A549 (cell line): ENCODE measurements around the gene HMX3.

Experiments used
- CBX2 ChIP-seq: fragments of 200-600 bp; sonication (generic); IDR thresholded peaks from 2 replicates; pipeline ENCODE4 v1.6.1; 2016; ENCODE audit warnings: low read depth, mild to moderate bottlenecking, borderline replicate concordance
- EHF ChIP-seq: fragments of 250-450 bp; sonication (Bioruptor Pico); IDR thresholded peaks from 2 replicates; pipeline ENCODE4 v1.5.0; 2020; ENCODE audit warnings: mild to moderate bottlenecking
- EP300 ChIP-seq, 2 experiments: fragments of >200 bp; sonication (Bioruptor Twin); formaldehyde crosslinking; IDR thresholded peaks; 2 replicates in 1 of 2; 3 replicates in 1 of 2; pipeline ENCODE4 v1.6.1; 2016 to 2017
- HDAC2 ChIP-seq: fragments of 200-600 bp; sonication (generic); IDR thresholded peaks from 2 replicates; pipeline ENCODE4 v1.6.1; 2016
- HOXB5 ChIP-seq: fragments of 250-450 bp; sonication (Bioruptor Pico); IDR thresholded peaks from 2 replicates; pipeline ENCODE4 v1.5.0; 2020; ENCODE audit warnings: mild to moderate bottlenecking, moderate library complexity
- POLR2A ChIP-seq: IDR thresholded peaks from 2 replicates; pipeline ENCODE4 v1.6.1; 2012; ENCODE audit warnings: mild to moderate bottlenecking, low read length
- RAD21 ChIP-seq, 2 experiments: fragments of >200 bp in 1 of 2; sonication (Bioruptor Twin) in 1 of 2; formaldehyde crosslinking in 1 of 2; IDR thresholded peaks in 1 of 2; conservative IDR thresholded peaks in 1 of 2; 2 replicates in 1 of 2; 3 replicates in 1 of 2; pipeline ENCODE4 v1.6.1; 2012 to 2018; ENCODE audit warnings: inconsistent platforms in 1 of 2
- ZFP36 ChIP-seq: fragments of 450-650 bp; IDR thresholded peaks from 2 replicates; pipeline ENCODE4 v1.6.1; 2014; ENCODE audit warnings: borderline replicate concordance; ENCODE audit not compliant: partially characterized antibody
- TF ChIP-seq, protein P1 (sequence below): fragments of >200 bp; sonication (Bioruptor Twin); formaldehyde crosslinking; IDR thresholded peaks from 3 replicates; pipeline ENCODE4 v1.5.1; 2016
- TF ChIP-seq, protein P2 (sequence below): IDR thresholded peaks from 2 replicates; pipeline ENCODE4 v1.6.1; 2012
- TF ChIP-seq, protein P3 (sequence below): fragments of 450-650 bp; IDR thresholded peaks from 2 replicates; pipeline ENCODE4 v1.6.1; 2014; ENCODE audit warnings: antibody characterized with exemption
- TF ChIP-seq, protein P4 (sequence below): fragments of >200 bp; sonication (Bioruptor Twin); formaldehyde crosslinking; IDR thresholded peaks from 3 replicates; pipeline ENCODE4 v1.6.1; 2016

DNA sequence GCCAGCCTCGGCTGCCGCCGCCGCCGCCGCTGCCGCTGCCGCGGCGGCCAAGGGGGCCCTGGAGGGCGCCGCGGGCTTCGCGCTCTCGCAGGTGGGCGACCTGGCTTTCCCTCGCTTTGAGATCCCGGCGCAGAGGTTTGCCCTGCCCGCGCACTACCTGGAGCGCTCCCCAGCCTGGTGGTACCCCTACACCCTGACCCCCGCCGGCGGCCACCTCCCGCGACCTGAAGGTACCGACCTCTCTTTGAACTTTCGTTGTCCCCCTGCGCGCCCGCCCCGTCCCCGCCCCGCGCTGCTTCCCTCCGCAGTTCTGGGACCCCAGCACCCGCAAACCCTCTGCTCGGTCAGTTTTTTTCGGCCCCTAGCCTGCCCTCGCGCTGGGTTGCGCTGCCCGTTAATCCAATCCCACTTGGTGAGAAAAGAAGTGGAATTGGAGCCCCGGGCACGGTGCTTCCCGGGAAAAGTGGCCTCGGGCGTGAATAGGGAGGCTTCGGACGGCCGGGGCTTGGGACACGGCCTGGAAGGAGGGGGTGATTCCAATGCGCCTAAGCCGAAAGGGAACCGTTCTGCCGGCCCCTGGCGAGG is 543 bp downstream of the HMX3 start:
- TF ChIP-seq, protein P1, sequence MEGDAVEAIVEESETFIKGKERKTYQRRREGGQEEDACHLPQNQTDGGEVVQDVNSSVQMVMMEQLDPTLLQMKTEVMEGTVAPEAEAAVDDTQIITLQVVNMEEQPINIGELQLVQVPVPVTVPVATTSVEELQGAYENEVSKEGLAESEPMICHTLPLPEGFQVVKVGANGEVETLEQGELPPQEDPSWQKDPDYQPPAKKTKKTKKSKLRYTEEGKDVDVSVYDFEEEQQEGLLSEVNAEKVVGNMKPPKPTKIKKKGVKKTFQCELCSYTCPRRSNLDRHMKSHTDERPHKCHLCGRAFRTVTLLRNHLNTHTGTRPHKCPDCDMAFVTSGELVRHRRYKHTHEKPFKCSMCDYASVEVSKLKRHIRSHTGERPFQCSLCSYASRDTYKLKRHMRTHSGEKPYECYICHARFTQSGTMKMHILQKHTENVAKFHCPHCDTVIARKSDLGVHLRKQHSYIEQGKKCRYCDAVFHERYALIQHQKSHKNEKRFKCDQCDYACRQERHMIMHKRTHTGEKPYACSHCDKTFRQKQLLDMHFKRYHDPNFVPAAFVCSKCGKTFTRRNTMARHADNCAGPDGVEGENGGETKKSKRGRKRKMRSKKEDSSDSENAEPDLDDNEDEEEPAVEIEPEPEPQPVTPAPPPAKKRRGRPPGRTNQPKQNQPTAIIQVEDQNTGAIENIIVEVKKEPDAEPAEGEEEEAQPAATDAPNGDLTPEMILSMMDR, result no peak
- TF ChIP-seq POLR2A (no peak), RAD21 (conservative IDR thresholded peaks at IDR 0.05 in 1 of 2, IDR thresholded peaks at IDR 0.05 in 1 of 2) (no peak), EP300 (IDR thresholded peaks at IDR 0.05) (no peak), ZFP36 (no peak), HDAC2 (no peak), EHF (CRISPR knock-in tag) (no peak), HOXB5 (CRISPR knock-in tag) (no peak), CBX2 (no peak)
- TF ChIP-seq, protein P2, sequence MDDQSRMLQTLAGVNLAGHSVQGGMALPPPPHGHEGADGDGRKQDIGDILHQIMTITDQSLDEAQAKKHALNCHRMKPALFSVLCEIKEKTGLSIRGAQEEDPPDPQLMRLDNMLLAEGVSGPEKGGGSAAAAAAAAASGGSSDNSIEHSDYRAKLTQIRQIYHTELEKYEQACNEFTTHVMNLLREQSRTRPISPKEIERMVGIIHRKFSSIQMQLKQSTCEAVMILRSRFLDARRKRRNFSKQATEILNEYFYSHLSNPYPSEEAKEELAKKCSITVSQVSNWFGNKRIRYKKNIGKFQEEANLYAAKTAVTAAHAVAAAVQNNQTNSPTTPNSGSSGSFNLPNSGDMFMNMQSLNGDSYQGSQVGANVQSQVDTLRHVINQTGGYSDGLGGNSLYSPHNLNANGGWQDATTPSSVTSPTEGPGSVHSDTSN, result no peak
- TF ChIP-seq, protein P3, sequence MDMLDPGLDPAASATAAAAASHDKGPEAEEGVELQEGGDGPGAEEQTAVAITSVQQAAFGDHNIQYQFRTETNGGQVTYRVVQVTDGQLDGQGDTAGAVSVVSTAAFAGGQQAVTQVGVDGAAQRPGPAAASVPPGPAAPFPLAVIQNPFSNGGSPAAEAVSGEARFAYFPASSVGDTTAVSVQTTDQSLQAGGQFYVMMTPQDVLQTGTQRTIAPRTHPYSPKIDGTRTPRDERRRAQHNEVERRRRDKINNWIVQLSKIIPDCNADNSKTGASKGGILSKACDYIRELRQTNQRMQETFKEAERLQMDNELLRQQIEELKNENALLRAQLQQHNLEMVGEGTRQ, result no peak
- TF ChIP-seq, protein P4, sequence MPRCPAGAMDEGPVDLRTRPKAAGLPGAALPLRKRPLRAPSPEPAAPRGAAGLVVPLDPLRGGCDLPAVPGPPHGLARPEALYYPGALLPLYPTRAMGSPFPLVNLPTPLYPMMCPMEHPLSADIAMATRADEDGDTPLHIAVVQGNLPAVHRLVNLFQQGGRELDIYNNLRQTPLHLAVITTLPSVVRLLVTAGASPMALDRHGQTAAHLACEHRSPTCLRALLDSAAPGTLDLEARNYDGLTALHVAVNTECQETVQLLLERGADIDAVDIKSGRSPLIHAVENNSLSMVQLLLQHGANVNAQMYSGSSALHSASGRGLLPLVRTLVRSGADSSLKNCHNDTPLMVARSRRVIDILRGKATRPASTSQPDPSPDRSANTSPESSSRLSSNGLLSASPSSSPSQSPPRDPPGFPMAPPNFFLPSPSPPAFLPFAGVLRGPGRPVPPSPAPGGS, result no peak
